Sigmoid colon (tissue), 7 donors: Measurements from ENCODE around the gene EPGN. TPM values are rescaled to one million over a fixed set of nuclear protein-coding genes. Genes with fewer than 3 reads are reported as not detected.

ENCODE experiments used
- DNase-seq: peaks from one replicate; pipeline ENCODE4 v3.0.0-alpha.2; 2019
- H3K27ac ChIP-seq, 4 donors: fragments of 200-600 bp; sonication (generic); one replicate each; pipeline ENCODE4 v1.5.1; 2016 to 2019; ENCODE audit warnings: mild to moderate bottlenecking in 1 of 4
- H3K27me3 ChIP-seq, 3 donors: fragments of 200-600 bp; sonication (generic); one replicate each; pipeline ENCODE4 v1.5.1; 2019; ENCODE audit warnings: mild to moderate bottlenecking in 1 of 3
- H3K36me3 ChIP-seq, 4 donors: fragments of 200-600 bp; sonication (generic); one replicate each; pipeline ENCODE4 v1.5.1; 2016 to 2019
- H3K4me1 ChIP-seq, 4 donors: fragments of 200-600 bp; sonication (generic); one replicate each; pipeline ENCODE4 v1.5.1; 2017 to 2019
- H3K4me3 ChIP-seq, 4 donors: fragments of 200-600 bp; sonication (generic); one replicate each; pipeline ENCODE4 v1.5.1; 2017 to 2019; ENCODE audit warnings: mild to moderate bottlenecking in 2 of 4, moderate library complexity in 1 of 4
- H3K9me3 ChIP-seq, 4 donors: fragments of 200-600 bp in 3 of 4; sonication (generic) in 3 of 4; one replicate each; pipeline versions ENCODE4 v1.5.1 to v1.6.1; 2013 to 2019
- EP300 ChIP-seq, 4 donors: sonication (generic); formaldehyde crosslinking; IDR thresholded peaks; one replicate each; pipeline ENCODE4 v1.6.1; 2017; ENCODE audit warnings: antibody characterized with exemption in 4 of 4
- POLR2A ChIP-seq, 2 donors: fragments of 450-650 bp; IDR thresholded peaks; one replicate each; pipeline ENCODE4 v1.6.1; 2016; ENCODE audit warnings: antibody characterized with exemption in 2 of 2, mild to moderate bottlenecking in 2 of 2, moderate library complexity in 2 of 2
- POLR2AphosphoS5 ChIP-seq, 4 donors: sonication (generic); formaldehyde crosslinking; IDR thresholded peaks; one replicate each; pipeline ENCODE4 v1.6.1; 2017; ENCODE audit warnings: antibody characterized with exemption in 4 of 4
- WGBS, 2 donors: extraction: QIAGEN DNeasy Blood & Tissue Kit; methylation state at CpG; one replicate each; pipeline ENCODE4 v1.1.7; 2013; 5-methylcytosine and 5-hydroxymethylcytosine counted together
- intact Hi-C: fragments of 100-400 bp; cut with DNase I; formaldehyde crosslinking; loops from one replicate; pipeline ENCODE4 v1.15.1; 2023
- polyA plus RNA-seq, 3 donors: library from polyadenylated mRNA; stranded (reverse); fragments of 200-250 nt; gene quantifications; one replicate each; pipeline ENCODE4 v1.2.3, GENCODE V29; 2013
- total RNA-seq, 4 donors: library from RNA; depleted of rRNA; stranded (reverse); fragments of >200 nt; gene quantifications; one replicate each; pipeline ENCODE4 v1.1.0, GENCODE V29; 2016
- TF ChIP-seq, protein P1 (sequence below), 4 experiments: fragments of 450-650 bp in 3 of 4; fragments of 200-600 bp in 1 of 4; IDR thresholded peaks; one replicate each; pipeline ENCODE4 v1.5.1; 2016 to 2019; ENCODE audit warnings: antibody characterized with exemption in 4 of 4, mild to moderate bottlenecking in 3 of 4, moderate library complexity in 2 of 4
- donor health status: healthy with polysubstance abuse.
- donor health status: Bipolar disorder and iron deficiency.
- donor health status: healthy.

The EPGN gene
- total and polyA plus RNA-seq, 7 donors, result 0.13 TPM; not detected in 6

- Histone ChIP-seq H3K9me3 (no peaks in the 10 kb centered on the region), H3K27me3 (no peaks in the 10 kb centered on the region), H3K4me3 (no peak overlapping the region), H3K27ac (no peak overlapping the region), H3K36me3 (peaks cover 0 to 5% (median 0%) of the 10 kb centered on the region in 4 donors), H3K4me1 (no peaks in the 10 kb centered on the region)
- TF ChIP-seq EP300 (IDR thresholded peaks at IDR 0.05), result no peak
- no peak for DNase-seq
- intact Hi-C loops, result no loop called here
- 94 to 95% methylated on average over 1 of the region's 1 CpG for WGBS, 2 donors
These were observed 16.8 kb upstream of the EPGN start for GRCh38 chr4:74291471-74291870.

DNA sequence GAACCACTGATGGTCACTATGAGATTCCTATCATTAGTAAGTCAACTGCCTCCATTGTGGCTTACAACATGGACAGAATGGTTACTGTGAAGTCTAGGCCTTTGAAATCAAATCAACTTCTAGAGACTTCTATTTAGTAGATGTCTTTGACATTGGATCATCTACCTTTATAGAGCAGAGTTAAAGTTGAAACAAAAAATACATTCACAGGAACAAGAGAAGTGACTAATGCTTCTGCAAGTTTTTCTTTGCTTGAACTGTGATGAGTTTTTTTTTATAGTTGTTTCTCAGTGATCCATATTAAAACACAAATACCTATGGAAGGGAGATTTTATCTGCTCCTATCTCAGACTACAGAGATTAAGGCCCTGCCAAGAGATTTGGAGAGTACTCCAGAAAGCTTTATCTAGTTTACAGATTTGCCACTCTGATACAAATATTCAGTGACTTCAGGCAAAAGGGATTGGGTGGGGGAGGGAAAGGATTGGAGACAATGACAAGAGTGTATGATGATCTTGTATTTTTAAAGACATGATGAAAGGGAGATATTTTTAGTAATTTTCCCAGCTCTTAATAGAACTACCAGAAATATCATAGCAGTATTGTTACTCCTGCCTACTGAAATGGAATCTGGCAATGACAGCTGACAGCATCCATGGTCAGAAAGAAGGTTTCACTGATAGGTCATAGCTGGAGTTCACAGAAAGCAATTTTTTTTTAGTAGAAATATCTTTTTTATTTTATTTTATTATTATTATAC lies 16.0 kb upstream of the EPGN start:
- no peaks in the 10 kb centered on the region for H3K27me3 ChIP-seq
- no peak overlapping the region for H3K27ac ChIP-seq
- H3K4me3 ChIP-seq, result no peak overlapping the region
- peaks cover 0 to 5% (median 0%) of the 10 kb centered on the region in 4 donors for H3K36me3 ChIP-seq
- intact Hi-C loops, result no loop called here
- DNase-seq, result no peak
- TF ChIP-seq POLR2A (IDR thresholded peaks at IDR 0.05) (no peak), POLR2AphosphoS5 (IDR thresholded peaks at IDR 0.05) (no peak), EP300 (IDR thresholded peaks at IDR 0.05) (no peak)
- TF ChIP-seq, protein P1, sequence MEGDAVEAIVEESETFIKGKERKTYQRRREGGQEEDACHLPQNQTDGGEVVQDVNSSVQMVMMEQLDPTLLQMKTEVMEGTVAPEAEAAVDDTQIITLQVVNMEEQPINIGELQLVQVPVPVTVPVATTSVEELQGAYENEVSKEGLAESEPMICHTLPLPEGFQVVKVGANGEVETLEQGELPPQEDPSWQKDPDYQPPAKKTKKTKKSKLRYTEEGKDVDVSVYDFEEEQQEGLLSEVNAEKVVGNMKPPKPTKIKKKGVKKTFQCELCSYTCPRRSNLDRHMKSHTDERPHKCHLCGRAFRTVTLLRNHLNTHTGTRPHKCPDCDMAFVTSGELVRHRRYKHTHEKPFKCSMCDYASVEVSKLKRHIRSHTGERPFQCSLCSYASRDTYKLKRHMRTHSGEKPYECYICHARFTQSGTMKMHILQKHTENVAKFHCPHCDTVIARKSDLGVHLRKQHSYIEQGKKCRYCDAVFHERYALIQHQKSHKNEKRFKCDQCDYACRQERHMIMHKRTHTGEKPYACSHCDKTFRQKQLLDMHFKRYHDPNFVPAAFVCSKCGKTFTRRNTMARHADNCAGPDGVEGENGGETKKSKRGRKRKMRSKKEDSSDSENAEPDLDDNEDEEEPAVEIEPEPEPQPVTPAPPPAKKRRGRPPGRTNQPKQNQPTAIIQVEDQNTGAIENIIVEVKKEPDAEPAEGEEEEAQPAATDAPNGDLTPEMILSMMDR (IDR thresholded peaks at IDR 0.05), result no peak
- H3K9me3 ChIP-seq, result no peaks in the 10 kb centered on the region
- no peaks in the 10 kb centered on the region for H3K4me1 ChIP-seq

DNA sequence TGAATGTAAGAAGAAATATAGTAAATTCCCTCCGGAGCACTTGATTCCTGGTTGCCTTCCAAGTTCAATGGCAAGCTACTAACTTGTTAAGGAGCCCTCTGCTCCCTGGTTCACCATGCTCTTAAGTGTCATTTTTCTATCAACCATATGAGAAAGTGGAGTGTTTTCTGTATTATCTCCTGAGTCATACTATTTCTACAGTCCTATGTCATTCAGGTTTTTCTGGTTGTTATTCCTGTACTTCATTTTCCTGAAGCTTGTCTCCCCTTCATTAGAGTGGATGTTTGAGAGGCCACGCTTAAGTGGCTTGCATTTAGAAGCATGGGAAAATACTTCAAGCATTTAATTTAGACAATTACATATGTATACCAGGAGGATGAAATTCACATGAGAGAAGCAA lies 14.7 kb upstream of the EPGN start:
- Histone ChIP-seq H3K27ac (no peak overlapping the region), H3K36me3 (no peaks in the 10 kb centered on the region), H3K9me3 (no peaks in the 10 kb centered on the region), H3K4me1 (no peaks in the 10 kb centered on the region), H3K27me3 (no peaks in the 10 kb centered on the region), H3K4me3 (no peak overlapping the region)
- 92 to 97% methylated on average over 2 of the region's 2 CpGs for WGBS, 2 donors
- intact Hi-C loops, result no loop called here
- DNase-seq, result no peak
- TF ChIP-seq, protein P1 (IDR thresholded peaks at IDR 0.05), result no peak

- Histone ChIP-seq H3K27ac (no peak overlapping the region), H3K4me3 (no peak overlapping the region), H3K27me3 (no peaks in the 10 kb centered on the region), H3K36me3 (no peaks in the 10 kb centered on the region), H3K9me3 (no peaks in the 10 kb centered on the region), H3K4me1 (no peaks in the 10 kb centered on the region)
- intact Hi-C loops, result no loop called here
- TF ChIP-seq POLR2AphosphoS5 (IDR thresholded peaks at IDR 0.05) (no peak), EP300 (IDR thresholded peaks at IDR 0.05) (no peak), POLR2A (IDR thresholded peaks at IDR 0.05) (no peak)
- TF ChIP-seq, protein P1 (IDR thresholded peaks at IDR 0.05), result no peak
- 92 to 96% methylated on average over 1 of the region's 1 CpG for WGBS, 2 donors
- no peak for DNase-seq
These were observed 13.6 kb upstream of the EPGN start for GRCh38 chr4:74294681-74295080.

DNA sequence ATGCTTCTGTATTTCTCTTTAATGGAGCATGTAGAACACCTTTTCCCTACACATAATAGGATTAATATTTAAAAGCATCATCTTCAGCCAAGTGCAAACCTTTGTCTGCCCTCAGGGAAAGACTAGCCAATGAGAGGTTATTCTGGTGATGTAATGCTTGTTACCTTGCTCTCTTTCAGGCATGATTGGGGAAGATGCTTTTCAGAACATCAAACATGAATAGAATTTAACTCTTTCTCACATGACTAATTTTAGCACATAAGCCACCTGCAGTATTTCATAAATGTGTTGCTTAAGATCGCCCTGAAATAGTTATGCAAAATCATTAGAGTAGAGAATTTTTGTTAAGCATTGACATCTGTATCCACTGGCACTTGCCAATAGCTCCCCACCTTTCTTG lies 10.7 kb upstream of the EPGN start:
- Histone ChIP-seq H3K36me3 (no peaks in the 10 kb centered on the region), H3K27ac (no peak overlapping the region), H3K27me3 (no peaks in the 10 kb centered on the region), H3K4me1 (no peaks in the 10 kb centered on the region), H3K9me3 (no peaks in the 10 kb centered on the region), H3K4me3 (no peak overlapping the region)
- WGBS, 2 donors, result 90 to 91% methylated on average over 1 of the region's 1 CpG
- intact Hi-C loops, result no loop called here
- no peak for DNase-seq
- TF ChIP-seq, protein P1 (IDR thresholded peaks at IDR 0.05), result no peak
- TF ChIP-seq POLR2AphosphoS5 (IDR thresholded peaks at IDR 0.05) (no peak), EP300 (IDR thresholded peaks at IDR 0.05) (no peak), POLR2A (IDR thresholded peaks at IDR 0.05) (no peak)
